Fibroblast of villous mesenchyme (primary cell): Measurements from ENCODE around the gene KCNIP1. TPM values are rescaled to one million over a fixed set of nuclear protein-coding genes. Genes with fewer than 3 reads are reported as not detected.

Experiments used
- DNase-seq: peaks from one replicate; pipeline ENCODE4 v3.0.0-alpha.2; 2010; ENCODE audit warnings: low read depth
- H3K4me3 ChIP-seq: 2 replicates; pipeline ENCODE4 v1.5.1; 2011; ENCODE audit warnings: low read depth, mild to moderate bottlenecking, low read length
- total RNA-seq: library from RNA; depleted of rRNA; stranded (reverse); fragments of >200 nt; gene quantifications from 2 replicates; pipeline ENCODE4 v1.2.3, GENCODE V29; 2012
- TF ChIP-seq, protein P1 (sequence below): IDR thresholded peaks from 2 replicates; pipeline ENCODE4 v1.5.1; 2012; ENCODE audit warnings: low read depth, mild to moderate bottlenecking, low read length; ENCODE audit not compliant: insufficient read depth

KCNIP1 gene
- total RNA-seq, 1 donor = not detected

DNA sequence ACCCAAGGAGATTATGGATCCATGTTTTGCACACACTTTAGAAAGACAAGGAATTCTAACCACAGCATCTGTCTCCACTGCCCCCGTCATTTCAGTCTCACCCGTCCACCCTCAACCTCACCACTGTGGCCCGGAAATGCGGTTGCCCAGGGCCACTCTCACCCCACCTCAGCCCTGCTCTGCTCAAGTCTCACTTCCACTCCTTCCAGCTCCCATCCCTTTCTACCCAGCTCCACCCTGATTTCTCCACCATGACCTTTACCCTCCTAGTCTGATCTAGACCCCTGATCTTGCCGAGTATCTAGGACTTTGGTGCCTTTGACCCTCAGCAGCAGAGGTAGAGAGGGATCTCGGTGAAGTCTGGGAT lies 7.2 kb upstream of the KCNIP1 start:
- no peak overlapping the region for H3K4me3 ChIP-seq
- no peak for DNase-seq
- TF ChIP-seq, protein P1, sequence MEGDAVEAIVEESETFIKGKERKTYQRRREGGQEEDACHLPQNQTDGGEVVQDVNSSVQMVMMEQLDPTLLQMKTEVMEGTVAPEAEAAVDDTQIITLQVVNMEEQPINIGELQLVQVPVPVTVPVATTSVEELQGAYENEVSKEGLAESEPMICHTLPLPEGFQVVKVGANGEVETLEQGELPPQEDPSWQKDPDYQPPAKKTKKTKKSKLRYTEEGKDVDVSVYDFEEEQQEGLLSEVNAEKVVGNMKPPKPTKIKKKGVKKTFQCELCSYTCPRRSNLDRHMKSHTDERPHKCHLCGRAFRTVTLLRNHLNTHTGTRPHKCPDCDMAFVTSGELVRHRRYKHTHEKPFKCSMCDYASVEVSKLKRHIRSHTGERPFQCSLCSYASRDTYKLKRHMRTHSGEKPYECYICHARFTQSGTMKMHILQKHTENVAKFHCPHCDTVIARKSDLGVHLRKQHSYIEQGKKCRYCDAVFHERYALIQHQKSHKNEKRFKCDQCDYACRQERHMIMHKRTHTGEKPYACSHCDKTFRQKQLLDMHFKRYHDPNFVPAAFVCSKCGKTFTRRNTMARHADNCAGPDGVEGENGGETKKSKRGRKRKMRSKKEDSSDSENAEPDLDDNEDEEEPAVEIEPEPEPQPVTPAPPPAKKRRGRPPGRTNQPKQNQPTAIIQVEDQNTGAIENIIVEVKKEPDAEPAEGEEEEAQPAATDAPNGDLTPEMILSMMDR = no peak

- no peak overlapping the region for H3K4me3 ChIP-seq
- TF ChIP-seq, protein P1 = no peak
- no peak for DNase-seq
These were observed 6.3 kb upstream of the KCNIP1 start for GRCh38 chr5:170497311-170498038.

DNA sequence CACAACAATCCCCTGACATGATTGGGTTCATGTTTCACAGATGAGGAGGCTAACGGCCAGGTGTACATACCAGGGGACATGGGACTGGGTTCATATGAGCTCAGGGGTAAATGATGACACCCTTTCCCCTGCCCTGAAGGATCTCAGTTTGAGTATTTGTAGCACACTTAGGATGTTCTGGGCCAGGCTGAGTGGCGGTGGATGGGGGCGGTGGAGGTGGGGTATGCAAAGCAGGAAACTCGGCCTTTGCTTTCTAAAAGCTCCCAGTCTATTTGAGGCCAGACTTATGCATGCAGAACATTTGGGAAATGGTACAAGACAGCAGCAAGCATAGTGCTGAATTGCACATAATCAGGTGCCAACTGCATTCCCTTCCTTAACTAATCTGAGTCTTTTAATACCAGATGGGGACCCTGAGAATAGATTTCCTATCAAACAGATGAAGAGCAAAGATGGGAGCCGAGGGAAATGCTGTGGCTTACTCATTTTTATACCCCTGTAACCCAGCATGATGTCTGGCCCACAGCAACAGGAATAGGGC lies 4.9 kb upstream of the KCNIP1 start:
- DNase-seq = no peak
- no peak overlapping the region for H3K4me3 ChIP-seq
- TF ChIP-seq, protein P1 = no peak

DNA sequence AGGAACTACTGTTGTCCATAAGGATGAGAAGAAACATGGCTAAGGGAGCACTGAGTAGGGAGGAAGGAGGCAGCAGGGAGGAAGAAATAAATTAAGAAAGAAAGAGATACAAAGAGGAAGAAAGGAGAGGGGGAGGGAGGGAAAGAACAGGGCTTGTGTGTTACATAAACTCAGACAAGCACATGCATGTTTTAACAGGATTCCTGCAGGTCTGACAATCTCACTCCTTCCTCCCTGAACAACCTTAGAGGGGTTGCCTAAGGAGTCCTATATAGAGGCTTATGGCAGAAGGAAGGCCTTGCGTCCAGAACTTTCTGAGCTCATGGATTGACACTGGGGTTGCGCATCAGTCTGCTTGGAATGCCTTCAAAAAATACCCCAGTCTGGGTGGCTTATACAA lies 4.2 kb upstream of the KCNIP1 start:
- no peak for DNase-seq
- TF ChIP-seq, protein P1 = no peak

GRCh38 chr5:170501361-170501760 lies 2.5 kb upstream of the KCNIP1 start:
- DNase-seq = no peak
- TF ChIP-seq, protein P1 = no peak
- H3K4me3 ChIP-seq = no peak overlapping the region

More for the DNA sequence above, 4.2 kb upstream of the KCNIP1 start:
- H3K4me3 ChIP-seq = no peak overlapping the region

- no peak overlapping the region for H3K4me3 ChIP-seq
- TF ChIP-seq, protein P1 = no peak
- no peak for DNase-seq
These were observed 1.9 kb upstream of the KCNIP1 start for GRCh38 chr5:170501931-170502330.
